OCI-M1 (cell line): ENCODE measurements around the gene OGN.
"Not testable (repeated sequence)": the region's sequence is repeated elsewhere in the genome, so short reads cannot be mapped to it uniquely, and the experiment has no call there.

Experiments
- DNase-seq: peaks from one replicate; lab custom pipeline; 2025; lab: John Stamatoyannopoulos, UW

OGN gene, protein sequence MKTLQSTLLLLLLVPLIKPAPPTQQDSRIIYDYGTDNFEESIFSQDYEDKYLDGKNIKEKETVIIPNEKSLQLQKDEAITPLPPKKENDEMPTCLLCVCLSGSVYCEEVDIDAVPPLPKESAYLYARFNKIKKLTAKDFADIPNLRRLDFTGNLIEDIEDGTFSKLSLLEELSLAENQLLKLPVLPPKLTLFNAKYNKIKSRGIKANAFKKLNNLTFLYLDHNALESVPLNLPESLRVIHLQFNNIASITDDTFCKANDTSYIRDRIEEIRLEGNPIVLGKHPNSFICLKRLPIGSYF

DNA sequence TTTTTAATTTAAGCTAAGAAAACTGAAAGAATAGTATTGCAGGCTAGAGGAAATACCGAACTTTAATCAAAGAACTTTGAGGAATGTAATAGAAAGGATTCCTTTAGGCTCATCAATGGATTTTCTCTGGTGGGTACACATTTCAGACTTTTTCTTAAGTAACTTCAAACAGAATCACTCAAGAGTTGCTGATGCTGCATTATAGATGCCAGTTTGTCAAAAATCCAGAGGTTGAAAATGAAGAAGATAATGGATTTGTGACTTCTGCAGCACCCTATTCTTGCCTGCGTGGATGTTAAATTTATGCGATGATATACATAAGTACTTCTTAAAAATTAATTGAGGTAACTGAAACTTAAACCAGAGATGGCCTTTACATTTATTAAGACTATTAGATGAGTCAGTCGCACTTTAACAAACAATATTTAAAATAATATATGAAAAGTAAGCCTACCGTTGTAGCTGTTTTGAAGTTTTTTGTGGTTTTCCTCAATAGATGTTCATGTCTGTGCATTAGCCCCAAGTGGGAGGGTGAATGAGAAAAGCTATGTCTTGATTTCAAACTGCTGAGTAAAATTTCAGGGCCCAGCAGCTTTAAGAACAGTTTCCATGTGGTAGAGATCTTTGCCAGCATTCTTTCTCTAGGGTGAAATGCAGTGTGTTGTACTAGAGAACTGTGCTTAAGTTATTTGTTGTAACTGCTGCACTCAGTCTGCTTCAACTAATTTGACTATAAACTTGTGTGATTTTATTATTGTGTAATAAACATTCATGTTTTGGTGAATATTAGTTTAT, at the start of gene OGN:
Gene OGN, minus strand, starts transcription at position 537 of the 795 bp plus-strand sequence. CDS start 1,171 bp downstream, outside the sequence.
- no peak for DNase-seq

DNA sequence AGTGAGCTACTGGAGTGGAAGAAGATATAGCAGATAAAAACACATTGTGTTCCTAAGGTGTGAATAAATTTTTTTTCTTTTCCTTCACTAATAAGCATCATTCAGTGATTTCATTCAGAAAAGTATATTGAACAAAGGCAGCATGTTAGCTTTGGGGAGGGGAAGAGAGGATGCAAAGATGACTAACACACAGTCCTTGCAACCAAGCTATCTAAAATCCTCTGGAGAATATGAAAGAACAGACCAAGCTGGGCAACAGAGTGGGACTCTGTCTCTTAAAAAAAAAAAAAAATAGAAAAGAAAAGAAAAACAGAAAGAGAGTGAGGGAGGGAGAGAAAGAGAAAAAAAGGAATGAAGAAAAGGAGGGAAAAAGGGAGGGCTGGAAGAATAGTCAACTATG, 42.2 kb upstream of the OGN start:
- DNase-seq: no peak

DNA sequence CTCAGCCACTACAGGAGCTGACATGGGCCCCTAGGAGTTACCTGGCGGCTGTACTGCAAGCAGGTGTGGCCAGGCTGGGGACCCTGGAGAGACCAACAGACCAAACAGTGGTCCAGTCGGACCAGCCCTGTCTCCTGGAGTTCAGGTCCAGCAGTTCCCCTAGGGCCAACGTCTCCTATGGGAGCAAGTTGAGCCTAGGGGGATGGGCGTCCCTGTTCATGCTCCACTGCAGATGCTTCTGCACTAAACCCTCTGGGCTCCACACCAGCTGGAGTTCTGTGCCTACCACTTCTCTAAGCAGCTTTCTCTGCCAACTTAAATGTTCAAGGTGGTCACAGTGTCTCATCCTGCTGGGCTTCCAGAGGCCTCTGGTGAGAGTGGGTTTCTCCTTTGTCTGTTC, 40.5 kb upstream of the OGN start:
- no peak for DNase-seq

DNA sequence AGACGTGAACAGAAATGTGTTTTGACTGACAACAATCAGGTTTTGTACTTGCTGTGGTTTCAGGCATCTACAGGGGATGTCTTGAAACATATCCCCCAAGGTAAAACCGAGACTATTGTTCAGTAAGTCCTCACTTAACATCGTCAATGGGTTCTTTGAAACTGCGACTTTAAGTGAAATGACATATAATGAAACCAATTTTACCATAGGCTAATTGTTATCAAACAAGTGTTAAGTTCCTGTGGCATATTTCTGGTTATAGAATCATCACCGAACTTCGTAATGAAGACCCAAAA, 36.3 kb upstream of the OGN start:
- DNase-seq: no peak

DNA sequence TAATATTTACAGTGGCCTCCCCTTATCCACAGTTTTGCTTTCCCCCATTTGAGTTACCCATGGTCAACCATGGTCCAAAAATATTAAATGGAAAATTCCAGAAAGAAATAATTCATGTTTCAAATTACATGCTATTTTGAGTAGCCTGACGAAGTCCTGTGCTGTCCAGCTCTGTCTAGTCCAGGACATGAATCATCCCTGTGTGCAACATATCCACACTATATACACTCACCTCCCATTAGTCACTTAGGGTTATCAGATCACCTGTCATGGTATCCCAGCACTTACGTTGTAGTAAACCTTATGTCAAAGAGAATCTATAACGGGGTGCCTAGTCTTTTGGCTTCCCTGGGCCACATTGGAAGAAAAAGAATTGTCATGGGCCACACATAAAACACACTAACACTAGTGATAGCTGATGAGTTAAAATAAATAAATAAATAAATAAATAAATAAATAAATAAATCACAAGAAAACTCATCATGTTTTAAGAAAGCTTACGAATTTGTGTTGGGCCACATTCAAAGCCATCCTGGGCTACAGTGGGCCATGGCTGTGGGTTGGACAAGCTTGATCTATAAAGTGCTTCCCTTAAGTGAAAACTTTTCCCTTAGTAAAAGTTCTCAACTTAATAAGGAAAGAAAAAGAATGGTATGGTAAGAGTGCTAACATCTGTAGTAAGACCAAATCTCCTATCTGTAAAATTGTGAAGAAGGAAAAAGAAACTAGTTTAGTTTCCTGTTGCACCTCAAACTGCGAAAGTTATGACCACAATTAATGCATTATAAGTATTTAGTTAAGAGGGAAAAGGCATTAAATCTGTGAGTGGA, 35.8 kb upstream of the OGN start:
- no peak for DNase-seq

DNA sequence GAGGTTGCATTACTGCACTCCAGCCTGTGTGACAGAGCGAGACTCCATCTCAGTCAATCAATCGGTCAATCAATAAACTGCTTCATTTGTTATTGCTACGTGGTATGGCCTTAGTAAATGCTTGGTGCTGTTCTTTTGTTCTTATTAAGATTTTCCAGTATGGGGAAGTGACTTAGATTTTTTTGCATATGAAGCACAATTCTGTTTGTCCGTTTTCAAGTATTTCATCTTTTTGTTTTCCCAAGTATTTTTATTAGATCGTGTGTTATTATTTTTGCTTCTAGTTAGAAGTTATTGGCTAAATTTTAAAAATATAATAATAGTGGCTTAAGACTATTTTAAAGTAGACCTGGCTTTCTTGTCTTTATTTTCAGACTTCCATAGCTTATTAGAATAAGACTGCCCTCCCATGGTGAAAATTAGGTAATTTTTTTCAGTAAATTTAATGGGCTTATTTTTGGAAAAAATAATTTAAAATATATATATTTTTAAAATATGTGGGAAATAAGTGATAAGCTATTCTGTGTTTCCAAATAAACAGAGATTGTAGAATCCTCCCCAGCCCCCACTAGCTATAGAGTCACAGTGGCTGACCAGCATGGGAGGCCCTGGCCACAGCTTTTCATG, 34.6 kb upstream of the OGN start:
- DNase-seq: peak; percentile 40

DNA sequence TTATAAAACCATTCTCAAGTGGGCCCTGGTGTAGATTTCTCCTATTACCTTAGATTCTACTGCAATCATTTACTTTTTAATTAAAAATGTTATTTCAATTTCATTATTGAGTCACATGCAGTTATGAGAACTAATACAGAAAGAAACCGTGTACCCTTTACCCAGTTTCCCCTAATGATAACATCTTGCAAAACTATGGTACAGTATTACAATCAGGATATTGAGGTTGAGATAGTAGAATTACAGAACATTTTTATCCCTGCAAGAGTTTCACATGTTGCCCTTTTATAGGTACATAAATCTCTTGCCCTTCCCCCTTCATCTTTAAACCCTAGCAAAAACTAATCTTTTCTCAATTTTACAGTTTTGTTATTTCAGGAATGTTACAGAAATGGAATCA, 30.9 kb upstream of the OGN start:
- DNase-seq: no peak

DNA sequence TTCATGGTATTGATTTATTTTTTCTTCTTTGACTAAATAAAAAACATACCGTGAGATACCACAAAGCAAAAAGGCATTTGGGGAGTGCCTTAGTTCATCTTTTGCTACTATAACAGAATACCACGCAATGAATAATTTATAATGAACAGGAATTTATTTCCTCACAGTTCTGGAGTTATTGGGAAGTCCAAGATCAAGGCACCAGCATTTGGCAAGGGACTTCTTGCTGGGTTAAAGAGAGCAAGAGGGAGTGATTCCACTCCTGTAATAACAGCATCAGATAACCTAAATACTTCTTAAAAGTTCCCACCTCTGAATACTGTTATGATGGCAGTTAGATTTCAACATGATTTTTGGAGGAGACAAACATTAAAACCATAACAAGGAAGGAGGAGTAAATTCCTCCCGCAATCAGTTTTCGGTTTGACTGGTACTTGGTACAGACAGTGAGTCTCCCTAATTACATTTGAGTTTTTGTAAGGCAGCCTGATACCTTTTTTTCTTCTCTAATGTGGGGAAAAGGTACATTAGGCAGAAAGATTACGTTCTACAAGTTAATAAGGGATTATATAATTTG, 28.7 kb upstream of the OGN start:
- DNase-seq: no peak

DNA sequence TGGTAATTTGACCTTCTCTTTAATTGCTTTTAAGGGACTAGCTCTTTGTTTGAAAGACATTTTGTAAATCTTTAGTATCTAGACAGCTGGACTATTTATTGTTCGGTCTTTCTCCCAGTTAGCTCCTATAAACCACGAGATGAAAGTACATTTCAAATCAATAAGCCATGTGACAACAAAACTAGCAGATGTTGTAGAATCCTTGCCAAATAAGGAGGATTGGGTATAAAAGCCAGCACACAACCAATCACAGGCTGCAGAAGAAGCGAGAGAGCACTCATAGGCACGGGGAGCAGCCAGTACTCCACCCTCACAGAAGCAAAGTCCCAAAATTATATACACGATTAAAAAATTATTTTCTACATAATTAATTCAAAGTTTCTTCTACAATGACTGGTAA, 28.0 kb upstream of the OGN start:
- no peak for DNase-seq

DNA sequence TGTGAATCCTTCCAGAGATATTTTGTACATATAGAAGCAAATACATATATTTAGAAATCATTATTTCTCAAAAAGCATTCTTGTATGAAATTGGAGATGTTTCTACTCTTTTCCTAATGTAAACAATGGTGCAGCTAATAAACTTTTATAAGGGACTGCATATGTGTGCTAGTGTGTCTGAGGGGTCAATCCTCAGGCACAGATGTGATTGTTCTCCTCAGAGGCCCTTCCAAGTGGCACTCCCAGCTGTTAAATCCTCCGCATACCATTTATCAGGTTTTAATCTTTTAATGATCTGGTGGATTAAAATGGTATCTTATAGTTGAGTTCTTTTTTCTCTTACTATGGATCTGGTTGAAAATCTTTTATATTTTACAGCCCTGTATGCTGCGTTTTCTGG, 25.5 kb upstream of the OGN start:
- no peak for DNase-seq

DNA sequence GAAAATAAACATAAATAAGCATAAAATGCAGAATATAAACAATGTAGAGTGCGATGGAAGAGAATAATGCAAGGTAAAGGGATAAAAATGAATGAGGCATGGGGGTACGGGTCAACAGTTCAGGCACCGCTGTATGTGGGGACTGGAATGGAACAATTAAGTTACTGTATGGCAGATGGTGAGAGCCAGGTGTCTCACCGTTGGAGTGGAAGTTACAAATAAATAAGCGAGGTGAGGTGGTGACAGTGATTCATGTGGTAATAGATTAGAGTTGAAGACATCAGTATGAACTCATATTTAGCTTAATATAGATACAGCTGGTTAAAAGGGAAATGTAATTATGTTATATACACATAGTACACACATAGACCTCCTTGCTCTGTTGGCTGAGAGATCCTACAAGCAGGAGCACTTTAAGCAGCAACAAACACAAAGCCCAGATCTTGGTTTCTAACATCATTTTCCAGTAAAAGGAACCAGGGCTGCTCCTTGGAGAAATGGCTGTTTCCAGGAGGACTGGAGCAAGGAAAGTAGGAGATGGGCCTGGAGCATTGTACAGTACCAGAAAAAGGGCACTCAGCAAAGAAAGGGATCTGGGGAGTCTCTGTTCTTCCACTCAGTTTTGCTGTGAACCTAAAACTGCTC, 22.2 kb upstream of the OGN start:
- no peak for DNase-seq

DNA sequence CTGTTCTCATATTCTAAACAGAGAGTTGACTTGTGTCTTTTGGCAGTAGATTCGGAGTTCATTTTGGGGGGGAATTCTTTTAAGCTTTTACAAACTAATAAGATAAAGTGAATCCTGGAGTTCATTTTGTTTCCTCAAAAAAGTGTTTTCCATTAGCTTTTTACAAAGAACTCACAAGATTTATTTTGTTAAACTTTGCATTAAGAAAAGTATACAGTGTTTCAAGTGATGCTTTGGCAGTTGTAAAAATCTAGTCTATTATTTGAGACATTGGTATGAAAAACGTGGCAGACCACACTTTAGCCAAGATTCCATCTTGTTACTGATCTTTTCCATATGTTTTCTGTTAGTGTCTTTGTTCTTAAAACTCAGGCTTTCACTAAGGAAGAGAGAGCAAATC, 21.1 kb upstream of the OGN start:
- no peak for DNase-seq

DNA sequence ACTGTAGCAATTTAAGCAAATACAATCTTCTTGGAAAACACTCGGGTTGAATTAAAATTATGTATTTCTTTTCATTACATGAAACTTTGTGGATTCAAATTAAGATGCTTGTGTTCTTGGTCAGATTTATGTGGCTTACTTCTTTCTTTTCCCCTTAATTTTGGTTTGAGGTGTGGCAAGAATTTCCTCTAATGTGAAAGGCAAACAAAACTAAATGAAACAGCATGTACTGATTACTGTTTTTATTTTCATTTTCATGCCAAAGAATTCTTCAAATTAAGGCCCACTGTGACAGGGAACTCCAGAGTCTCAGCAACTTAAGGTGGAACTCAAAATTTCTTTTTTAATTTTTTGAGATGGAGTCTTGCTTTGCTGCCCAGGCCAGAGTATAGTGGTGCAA, 20.0 kb upstream of the OGN start, which contains the start of gene OMD:
Gene OMD, minus strand, starts transcription at position 132 of the 400 bp plus-strand sequence. CDS start 6,913 bp downstream, outside the sequence.
- no peak for DNase-seq

DNA sequence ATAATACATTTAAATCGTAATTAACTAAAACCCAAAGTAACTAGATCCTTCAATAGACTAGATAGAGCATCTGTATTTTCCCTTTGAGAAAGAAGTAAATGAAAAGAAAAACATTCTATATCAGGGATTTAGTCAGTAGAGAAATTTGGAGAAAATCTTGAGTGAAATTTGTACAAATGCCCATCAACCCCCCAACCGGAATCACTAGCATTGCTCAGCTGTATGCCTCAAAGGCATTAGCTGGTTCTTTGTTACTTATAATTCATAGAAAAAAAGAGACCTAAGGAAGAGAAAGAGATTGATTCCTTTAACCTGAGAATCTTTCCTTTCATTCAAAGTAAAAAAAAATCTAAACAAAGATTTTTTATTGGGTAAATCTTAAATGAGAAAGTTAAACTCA, 19.2 kb upstream of the OGN start:
- no peak for DNase-seq

DNA sequence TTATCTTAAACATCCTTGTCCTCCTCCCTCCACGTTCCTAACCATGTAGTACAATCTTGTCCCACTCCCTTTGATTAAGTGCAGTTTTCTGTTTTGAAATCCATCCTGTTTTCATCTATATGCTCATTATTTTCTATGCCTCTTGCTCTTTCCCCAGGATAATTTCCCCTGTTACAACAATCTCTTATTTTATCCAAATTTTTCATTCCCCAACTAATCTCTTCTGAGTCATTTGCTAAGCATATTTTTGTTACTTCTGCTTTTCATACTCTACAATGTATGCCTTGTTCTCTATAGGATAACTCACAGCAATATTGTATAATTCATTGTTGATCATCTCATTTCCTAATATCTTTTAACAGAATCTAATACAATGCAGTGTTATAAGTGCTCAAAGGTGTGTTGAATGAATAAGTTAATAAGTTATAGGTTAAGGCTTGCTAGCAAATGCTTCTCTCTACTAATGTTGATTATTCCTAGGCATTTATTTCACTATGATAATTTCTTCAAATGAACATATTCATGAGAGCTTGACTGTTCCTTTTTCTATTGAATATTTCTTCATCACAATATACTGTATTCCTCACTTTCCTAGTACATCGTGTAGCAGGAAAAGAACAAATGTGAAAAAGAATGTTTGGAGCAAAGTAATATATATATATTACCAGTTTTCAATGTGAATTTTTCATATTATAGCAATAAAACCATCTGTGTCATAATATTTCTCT, 18.4 kb upstream of the OGN start:
- peak; percentile 28 for DNase-seq

DNA sequence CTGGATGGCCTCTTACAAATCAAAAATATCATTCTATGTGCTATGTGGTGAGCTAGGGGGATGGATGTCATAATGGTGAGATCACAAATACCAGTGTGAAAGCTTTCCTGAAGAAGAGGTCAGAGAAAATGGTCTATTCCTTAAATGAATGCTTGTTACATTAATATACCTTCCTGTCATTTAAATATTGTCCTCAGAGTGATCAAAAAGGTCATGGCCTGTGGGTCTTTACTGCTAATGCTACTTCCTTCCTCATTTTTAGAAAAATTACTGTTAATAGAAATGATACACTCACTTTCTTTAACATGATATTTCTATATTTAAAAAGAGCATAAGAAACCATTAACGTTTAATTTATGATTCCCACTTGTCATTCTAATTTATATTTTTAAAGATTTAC, 10.2 kb upstream of the OGN start:
- DNase-seq: no peak

DNA sequence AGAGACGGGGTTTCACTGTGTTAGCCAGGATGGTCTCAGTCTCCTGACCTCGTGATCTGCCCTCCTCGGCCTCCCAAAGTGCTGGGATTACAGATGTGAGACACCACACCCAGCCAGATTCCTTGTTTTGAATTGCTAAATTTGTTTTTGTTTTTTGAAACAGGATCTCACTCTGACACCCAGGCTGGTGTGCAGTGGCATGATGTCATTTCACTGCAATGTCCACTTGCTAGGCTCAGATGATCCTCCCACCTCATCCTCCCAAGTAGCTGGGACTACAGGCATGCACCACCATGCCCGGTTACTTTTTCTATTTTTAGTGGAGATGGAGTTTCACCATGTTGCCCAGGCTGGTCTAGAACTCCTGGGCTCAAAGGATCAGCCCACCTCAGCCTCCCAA, 6.8 kb upstream of the OGN start:
- DNase-seq: not testable (repeated sequence)

DNA sequence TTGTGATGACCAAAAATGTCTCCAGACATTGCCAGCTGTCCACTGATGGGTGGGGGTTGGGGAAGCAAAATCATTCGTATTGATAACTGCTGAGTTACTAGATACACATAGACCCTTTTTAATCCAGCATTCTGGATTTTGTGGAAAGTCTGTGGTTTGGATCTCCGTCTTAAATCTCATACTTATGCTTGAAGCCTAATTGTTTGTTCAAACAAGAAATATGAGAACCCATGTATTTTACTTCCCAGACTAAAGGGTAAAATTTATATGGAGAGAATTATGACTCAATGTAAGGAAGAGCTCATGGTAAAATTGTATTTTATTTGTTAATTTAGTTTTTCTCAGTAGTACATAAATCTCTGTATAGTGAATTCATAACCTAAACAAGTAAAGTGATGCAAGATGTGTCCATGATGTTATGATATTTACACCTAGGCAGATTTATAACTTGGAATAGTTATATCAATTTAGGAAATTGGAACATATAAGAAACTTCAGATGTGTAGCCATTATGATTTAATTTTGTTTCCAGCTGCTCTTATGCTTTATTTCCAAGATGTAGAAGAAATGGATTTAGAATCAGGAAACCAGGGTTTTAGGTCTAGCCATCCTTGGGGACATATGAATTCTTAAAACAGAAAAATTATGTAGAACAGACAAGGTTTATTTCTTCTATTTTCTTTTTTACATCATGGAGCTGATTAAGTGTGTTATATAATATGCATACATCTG, 4.5 kb upstream of the OGN start:
- DNase-seq: no peak

DNA sequence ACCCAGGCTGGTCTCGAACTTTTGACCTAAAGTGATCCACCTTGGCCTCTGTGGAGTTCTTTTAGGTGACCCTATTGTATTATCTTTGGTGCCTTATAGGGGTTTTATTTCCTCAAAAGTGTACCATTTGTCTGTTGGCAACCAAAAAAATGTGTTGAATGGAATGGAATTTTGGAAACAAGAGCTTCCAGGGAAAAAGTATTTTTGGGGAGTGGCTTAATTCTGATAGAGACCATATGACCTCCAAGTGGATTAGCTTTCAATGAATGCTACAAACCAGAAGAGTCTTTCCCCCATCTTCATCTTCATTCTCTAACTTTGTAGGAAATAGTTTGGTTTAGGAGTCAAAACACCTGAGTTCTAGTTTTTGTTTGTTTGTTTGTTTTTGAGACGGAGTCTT, 3.4 kb upstream of the OGN start:
- DNase-seq: no peak

DNA sequence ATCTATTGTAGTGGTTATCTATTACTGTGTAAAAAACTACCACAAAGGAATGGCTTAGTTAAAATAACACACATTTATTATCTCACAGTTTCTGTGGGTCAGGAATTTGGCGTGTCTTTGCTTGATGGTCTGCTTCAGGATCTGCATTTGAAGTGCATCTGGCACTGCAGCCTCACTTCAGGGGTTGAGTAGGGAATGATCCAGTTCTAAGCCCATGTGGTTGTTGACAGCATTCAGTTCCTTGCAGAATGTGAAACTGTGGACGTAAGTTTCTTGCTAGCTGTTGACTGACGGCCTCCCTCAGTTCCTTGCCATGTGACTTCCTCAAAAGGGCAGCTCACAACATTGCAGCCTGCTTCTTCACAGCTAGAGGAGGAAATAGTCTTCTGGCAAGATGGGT, 2.1 kb upstream of the OGN start:
- peak; percentile 82 for DNase-seq
